Smooth muscle cell (in vitro differentiated cells): ENCODE measurements around the gene TMPRSS13. TPM values are rescaled to one million over a fixed set of nuclear protein-coding genes. Genes with fewer than 3 reads are reported as not detected.

Experiments
- DNase-seq: peaks from one replicate; lab custom pipeline; 2025; ENCODE audit not compliant: unreplicated experiment; lab: John Stamatoyannopoulos, UW
- H2AFZ ChIP-seq: fragments of 200-600 bp; sonication (generic); 2 replicates; pipeline ENCODE4 v1.6.0; 2016; ENCODE audit warnings: antibody characterized with exemption, low read depth, mild to moderate bottlenecking
- H3F3A ChIP-seq: fragments of 200-600 bp; sonication (generic); 2 replicates; pipeline ENCODE4 v1.6.0; 2017; ENCODE audit warnings: antibody characterized with exemption, low read depth
- H3K27ac ChIP-seq: fragments of 200-600 bp; sonication (generic); 2 replicates; pipeline ENCODE4 v1.5.1; 2016; ENCODE audit warnings: low read depth, mild to moderate bottlenecking
- H3K27me3 ChIP-seq: fragments of 200-600 bp; sonication (generic); 2 replicates; pipeline ENCODE4 v1.6.1; 2016; ENCODE audit warnings: low read depth, mild to moderate bottlenecking
- H3K36me3 ChIP-seq: fragments of 200-600 bp; sonication (generic); 2 replicates; pipeline ENCODE4 v1.5.1; 2016; ENCODE audit warnings: low read depth
- H3K4me1 ChIP-seq: fragments of 200-600 bp; sonication (generic); 2 replicates; pipeline ENCODE4 v1.5.1; 2016; ENCODE audit warnings: low read depth
- H3K4me2 ChIP-seq: fragments of 200-600 bp; sonication (generic); 2 replicates; pipeline ENCODE4 v1.6.0; 2016; ENCODE audit warnings: mild to moderate bottlenecking
- H3K4me3 ChIP-seq: fragments of 200-600 bp; sonication (generic); 2 replicates; pipeline ENCODE4 v1.5.1; 2016; ENCODE audit warnings: mild to moderate bottlenecking
- H3K79me2 ChIP-seq: fragments of 200-600 bp; sonication (generic); 2 replicates; pipeline ENCODE4 v1.6.0; 2016; ENCODE audit warnings: low read depth, mild to moderate bottlenecking
- H3K9ac ChIP-seq: fragments of 200-600 bp; sonication (generic); 2 replicates; pipeline ENCODE4 v1.6.0; 2016; ENCODE audit warnings: low read depth
- H3K9me3 ChIP-seq: fragments of 200-600 bp; sonication (generic); replicated peaks from 2 replicates; pipeline ENCODE4 v1.5.1; 2016; ENCODE audit warnings: low read depth
- H4K20me1 ChIP-seq: fragments of 200-600 bp; sonication (generic); 2 replicates; pipeline ENCODE4 v1.6.0; 2016; ENCODE audit warnings: low read depth
- CTCF ChIP-seq: fragments of 200-600 bp; sonication (generic); IDR thresholded peaks from 2 replicates; pipeline ENCODE4 v1.5.1; 2017; ENCODE audit warnings: borderline replicate concordance, mild to moderate bottlenecking, antibody characterized with exemption; ENCODE audit not compliant: insufficient read depth, poor library complexity, severe bottlenecking
- WGBS: methylation state at CpG from one replicate; pipeline ENCODE4 v1.1.7; 2016; ENCODE audit warnings: low lambda C conversion rate; 5-methylcytosine and 5-hydroxymethylcytosine counted together
- polyA plus RNA-seq: library from polyadenylated mRNA; unstranded; fragments of >200 nt; fragmentation: Nextera tagmentation; extraction: Ambion mirVana; gene quantifications from 2 replicates; pipeline ENCODE4 v1.2.1, GENCODE V29; 2016
- total RNA-seq: library from RNA; depleted of rRNA; stranded (reverse); fragments of >200 nt; gene quantifications from 2 replicates; pipeline ENCODE4 v1.2.3, GENCODE V29; 2014

Gene TMPRSS13
- total and polyA plus RNA-seq, 2 experiments from 2014 or later, result 0.73 to 1.3 TPM

GRCh38 chr11:117882311-117882905 lies 46.8 kb downstream of the TMPRSS13 start:
- H3K4me2 ChIP-seq, result no peak overlapping the region
- no peak for TF ChIP-seq CTCF
- no peak for DNase-seq

DNA sequence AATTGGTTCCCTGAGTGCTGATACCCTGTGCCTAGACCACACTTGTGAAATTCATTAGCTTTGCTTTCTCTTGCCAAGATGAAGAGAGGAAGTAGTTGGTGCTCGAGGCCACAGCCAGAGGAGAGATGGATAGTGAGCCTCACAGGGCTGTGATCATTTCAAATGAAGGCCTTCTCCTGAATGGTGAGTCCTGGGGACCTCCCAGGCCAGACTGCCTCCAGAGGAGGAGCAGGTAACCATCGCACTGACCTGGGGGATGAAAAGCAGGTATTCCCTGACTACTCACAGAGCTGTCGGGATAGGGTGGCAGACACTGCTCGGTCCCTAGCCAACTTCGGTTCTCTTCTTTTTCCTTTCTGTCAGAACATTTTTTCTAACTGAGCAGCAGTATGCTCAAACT lies 48.0 kb downstream of the TMPRSS13 start:
- DNase-seq, result no peak
- no peaks in the 10 kb centered on the region for H3K27me3 ChIP-seq

More at GRCh38 chr11:117882311-117882905, 46.8 kb downstream of the TMPRSS13 start:
- no peaks in the 10 kb centered on the region for H3K4me1 ChIP-seq
- no peak overlapping the region for H3K4me3 ChIP-seq
- 56% methylated on average over 11 of the region's 11 CpGs for WGBS
- H3K9me3 ChIP-seq, result no peaks in the 10 kb centered on the region
- no peak overlapping the region for H2AFZ ChIP-seq
- no peak overlapping the region for H3K9ac ChIP-seq
- no peak overlapping the region for H3K27ac ChIP-seq
- H4K20me1 ChIP-seq, result no peaks in the 10 kb centered on the region
- peaks cover 6% of the 10 kb centered on the region for H3F3A ChIP-seq
- H3K79me2 ChIP-seq, result no peaks in the 10 kb centered on the region
- no peaks in the 10 kb centered on the region for H3K36me3 ChIP-seq
- H3K27me3 ChIP-seq, result no peaks in the 10 kb centered on the region

DNA sequence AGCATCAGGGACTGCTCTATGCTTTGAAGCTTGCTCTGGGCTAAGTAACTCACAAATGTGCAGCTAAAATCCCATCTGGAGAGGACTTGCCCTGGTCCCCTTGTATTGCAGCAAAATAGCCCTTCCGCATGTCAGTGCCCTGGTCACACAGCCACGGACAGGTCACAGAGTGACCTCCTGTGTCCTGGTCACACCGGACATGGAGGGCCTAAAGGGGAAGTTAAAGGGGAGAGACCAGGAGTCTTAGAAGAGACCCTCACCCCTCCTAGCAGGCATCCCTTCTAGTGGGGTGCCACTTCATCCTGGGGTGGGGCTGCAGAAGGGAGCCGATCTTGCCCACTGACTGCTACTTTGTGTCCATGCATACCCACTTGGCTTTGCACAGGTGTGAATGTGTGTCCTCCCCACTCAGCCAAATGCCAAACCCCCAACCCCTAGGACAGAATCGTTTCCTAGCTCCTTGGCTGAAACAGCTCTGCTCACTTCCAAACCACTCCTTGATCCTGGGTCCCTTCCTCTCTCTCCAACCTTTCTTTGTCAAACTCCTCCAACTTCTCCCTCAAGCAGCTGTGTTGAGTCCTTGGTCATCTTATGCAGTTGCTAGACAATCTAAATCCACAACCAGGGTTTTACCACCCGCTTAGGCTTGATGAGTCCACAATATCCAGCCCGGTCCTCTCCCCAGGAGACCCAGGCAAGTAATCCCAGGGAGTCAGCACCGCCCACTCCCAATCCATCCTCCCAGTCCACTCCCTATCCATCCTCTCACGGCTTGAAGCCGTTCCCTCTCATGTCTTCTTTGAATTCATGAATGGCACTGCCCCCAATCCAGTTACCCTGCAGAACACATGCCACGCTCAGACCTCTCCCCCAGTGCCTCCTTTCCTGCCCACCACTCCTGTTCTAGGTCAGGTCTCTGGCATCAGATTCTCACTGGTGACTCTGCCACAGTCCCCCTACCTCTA lies 49.4 kb downstream of the TMPRSS13 start:
- Histone ChIP-seq H2AFZ (no peak overlapping the region), H3K27ac (no peak overlapping the region), H3K9me3 (no peaks in the 10 kb centered on the region), H3K4me3 (no peak overlapping the region), H3K79me2 (no peaks in the 10 kb centered on the region), H3K4me2 (no peak overlapping the region), H4K20me1 (no peaks in the 10 kb centered on the region), H3K9ac (no peak overlapping the region), H3K27me3 (no peaks in the 10 kb centered on the region), H3F3A (peaks cover 6% of the 10 kb centered on the region), H3K36me3 (no peaks in the 10 kb centered on the region), H3K4me1 (peaks cover 6% of the 10 kb centered on the region)
- DNase-seq, result no peak
- WGBS, result 83% methylated on average over 11 of the region's 11 CpGs
- no peak for TF ChIP-seq CTCF

More for the DNA sequence above, 48.0 kb downstream of the TMPRSS13 start:
- Histone ChIP-seq H3K4me3 (no peak overlapping the region), H3K36me3 (no peaks in the 10 kb centered on the region), H3K4me2 (no peak overlapping the region), H3K4me1 (no peaks in the 10 kb centered on the region), H3K27ac (no peak overlapping the region), H3K79me2 (no peaks in the 10 kb centered on the region), H2AFZ (no peak overlapping the region), H4K20me1 (no peaks in the 10 kb centered on the region), H3K9ac (no peak overlapping the region), H3F3A (peaks cover 6% of the 10 kb centered on the region), H3K9me3 (no peaks in the 10 kb centered on the region)
- TF ChIP-seq CTCF, result no peak
- WGBS, result 91% methylated on average over 5 of the region's 5 CpGs
